ENCODE measurements around the gene USP34. TPM values are rescaled to one million over a fixed set of nuclear protein-coding genes. Genes with fewer than 3 reads are reported as not detected.
"Not testable (repeated sequence)": the region's sequence is repeated elsewhere in the genome, so short reads cannot be mapped to it uniquely, and the experiment has no call there.

Gene USP34
- polyA plus RNA-seq, 3 donors: 114 to 147 (median 141) TPM

DNA sequence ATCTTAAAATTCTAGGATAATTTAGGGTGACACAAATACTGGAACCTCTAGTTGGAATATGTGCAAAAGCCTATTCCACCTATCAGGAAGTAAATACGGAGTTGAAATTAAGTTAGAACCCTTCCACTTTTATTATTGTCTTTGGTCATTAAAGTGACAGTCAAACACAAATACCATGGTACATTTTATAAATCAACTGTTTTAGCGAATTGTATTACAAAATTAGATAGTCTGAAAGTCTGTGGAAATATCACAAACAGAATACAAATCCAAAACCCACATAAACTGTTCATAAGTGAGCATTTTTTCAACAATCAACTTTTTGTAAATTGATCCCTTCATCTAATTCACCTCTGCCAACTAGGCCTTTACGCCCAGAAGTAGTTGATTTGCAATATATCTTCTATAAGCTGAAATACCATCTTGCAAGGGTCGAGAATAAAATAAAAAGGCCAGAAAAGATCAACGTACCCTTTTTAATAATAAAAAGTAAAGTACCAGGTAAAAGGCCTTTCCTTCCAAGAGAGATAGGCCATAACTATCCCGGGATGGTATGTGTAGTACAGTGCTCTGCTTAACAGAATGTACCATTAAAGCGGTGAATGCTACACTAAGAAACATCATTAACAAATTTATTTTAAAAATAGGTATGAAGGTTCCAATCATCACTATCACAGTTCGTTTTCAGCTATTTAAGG lies 1.3 kb downstream of the USP34 start:
- peak in 5 of 11 donors; percentile 12 to 40 (median 27) for DNase-seq (ENCODE audit: extremely low read depth in 1 of 11, low read depth in 9 of 11, low spot score in 4 of 11)

DNA sequence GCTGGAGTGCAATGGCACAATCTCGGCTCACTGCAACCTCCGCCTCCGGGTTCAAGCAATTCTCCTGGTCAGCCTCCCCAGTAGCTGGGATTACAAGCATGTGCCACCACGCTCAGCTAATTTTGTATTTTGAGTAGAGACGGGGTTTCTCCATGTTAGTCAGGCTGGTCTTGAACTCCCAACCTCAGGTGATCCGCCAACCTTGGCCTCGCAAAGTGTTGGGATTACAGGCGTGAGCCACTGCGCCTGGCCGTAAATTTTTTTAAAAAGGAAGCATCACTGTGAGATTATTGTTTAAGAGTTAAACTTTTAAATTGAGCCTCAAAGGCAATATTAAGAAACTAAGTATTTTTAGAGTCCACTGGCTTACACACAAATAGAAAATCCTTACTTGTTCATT lies 2.7 kb downstream of the USP34 start:
- DNase-seq (ENCODE audit: extremely low read depth in 1 of 11, low read depth in 9 of 11, low spot score in 4 of 11): not testable (repeated sequence)

DNA sequence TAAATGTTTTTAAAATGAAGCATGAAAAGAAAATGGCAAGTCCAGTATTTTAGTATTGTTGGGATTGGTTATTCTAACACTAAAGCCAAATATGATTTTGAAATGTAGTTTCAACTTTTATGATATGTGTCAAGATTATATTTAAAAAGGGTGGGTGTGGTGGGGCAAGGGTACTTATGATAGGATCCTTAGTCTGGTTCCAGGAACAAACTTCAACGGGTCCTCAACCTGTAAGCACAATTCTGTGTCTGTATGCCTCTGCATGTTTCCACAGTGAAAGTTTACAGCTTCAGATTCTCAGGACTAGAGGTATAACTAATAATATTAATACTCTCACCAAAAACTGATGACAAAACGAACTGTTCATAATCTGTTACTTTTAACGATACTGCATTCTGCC lies 5.8 kb downstream of the USP34 start:
- DNase-seq (ENCODE audit: extremely low read depth in 1 of 11, low read depth in 9 of 11, low spot score in 4 of 11): no peak

DNA sequence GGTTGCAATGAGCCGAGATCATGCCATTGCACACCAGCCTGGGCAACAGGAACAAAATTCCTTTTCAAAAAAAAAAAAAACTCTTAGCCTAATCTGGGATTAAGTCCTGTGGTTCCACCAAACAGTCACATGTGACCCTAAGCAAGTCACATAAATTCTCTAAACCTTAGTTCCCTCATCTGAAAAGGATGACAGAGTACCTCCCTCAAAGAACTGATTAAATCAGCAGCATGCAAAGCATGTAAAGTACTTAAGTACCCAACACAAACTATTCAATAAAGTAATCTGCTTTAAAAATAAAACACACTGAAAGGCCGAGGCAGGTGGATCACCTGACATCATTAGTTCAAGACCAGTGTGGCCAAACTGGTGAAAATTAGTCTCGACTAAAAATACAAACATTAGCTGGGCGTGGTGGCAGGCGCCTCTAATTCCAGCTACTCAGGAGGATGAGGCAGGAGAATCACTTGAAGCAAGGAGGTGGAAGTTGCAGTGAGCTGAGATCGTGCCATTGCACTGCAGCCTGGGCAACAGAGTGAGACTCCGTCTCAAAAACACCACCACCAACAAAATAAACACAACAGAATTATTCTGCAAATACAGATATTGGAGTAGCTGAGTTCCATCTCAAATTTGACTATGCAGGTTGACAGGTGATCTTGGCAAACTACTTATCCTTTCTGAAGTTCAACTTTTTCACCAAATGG lies 7.0 kb downstream of the USP34 start:
- no peak for DNase-seq (ENCODE audit: extremely low read depth in 1 of 11, low read depth in 9 of 11, low spot score in 4 of 11)

DNA sequence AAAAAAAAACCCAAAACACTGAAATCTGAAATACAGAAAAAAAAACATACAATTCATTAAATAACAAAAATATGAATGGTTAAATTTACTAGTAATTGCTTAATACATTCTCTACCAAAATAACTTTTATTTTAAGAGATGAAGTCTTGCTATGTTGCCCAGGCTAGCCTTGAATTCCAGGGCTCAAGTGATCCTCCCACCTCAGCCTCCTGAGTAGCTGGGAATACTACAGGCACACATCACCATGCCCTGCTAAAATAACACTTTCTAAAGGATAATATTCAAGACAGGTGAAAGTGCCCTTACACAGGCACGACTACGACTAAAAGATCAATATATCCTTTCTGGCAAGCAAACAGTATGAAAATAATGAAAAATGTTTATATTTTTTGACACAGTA lies 9.5 kb downstream of the USP34 start:
- no peak for DNase-seq (ENCODE audit: extremely low read depth in 1 of 11, low read depth in 9 of 11, low spot score in 4 of 11)

DNA sequence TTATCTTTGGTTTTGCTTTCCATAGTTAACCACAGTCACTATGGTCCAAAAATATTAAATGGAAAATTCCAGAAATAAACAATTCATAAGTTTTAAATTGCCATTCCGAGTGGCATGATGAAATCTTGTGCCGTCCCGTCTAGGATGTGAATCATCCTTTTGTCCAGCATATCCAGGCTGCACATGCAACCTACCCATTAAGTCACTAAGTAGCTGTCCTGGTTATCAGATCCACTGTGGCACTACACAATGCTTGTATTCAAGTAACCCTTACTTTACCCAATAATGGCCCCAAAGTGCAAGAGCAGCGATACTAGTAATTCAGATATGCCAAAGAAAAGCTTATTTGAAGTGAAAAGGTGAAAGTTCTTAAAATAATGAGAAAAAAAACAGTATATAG lies 10.7 kb downstream of the USP34 start:
- DNase-seq (ENCODE audit: extremely low read depth in 1 of 11, low read depth in 9 of 11, low spot score in 4 of 11): no peak

DNA sequence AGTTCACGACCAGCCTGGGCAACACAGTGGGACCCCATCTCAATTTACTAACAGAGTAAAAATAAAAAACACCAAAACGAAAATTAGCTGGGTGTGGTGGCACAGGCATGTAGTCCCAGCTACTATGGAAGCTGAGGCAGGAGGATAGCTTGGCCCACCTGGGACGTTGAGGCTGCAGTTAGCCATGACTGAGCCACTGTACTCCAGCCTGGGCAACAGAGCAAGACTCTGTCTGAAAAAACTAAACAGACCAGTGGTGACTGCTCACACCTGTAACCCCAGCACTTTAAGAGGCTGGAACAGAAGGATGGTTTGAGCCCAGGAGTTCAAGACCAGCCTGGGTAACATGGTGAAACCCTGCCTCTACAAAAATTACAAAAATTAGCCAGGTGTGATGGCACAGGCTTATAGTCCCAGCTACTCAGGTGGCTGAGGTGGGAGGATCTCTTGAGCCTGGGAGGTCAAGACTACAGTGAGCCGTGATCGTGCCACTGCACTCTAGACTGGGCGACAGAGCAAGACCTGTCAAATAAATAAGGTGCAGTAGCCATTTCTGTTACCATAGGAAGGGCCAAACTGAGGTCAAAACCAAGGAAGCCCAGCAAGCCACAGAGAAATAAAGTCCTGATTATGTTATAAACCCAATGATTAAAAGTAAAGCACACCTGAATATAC lies 14.0 kb downstream of the USP34 start:
- no peak for DNase-seq (ENCODE audit: extremely low read depth in 1 of 11, low read depth in 9 of 11, low spot score in 4 of 11)

DNA sequence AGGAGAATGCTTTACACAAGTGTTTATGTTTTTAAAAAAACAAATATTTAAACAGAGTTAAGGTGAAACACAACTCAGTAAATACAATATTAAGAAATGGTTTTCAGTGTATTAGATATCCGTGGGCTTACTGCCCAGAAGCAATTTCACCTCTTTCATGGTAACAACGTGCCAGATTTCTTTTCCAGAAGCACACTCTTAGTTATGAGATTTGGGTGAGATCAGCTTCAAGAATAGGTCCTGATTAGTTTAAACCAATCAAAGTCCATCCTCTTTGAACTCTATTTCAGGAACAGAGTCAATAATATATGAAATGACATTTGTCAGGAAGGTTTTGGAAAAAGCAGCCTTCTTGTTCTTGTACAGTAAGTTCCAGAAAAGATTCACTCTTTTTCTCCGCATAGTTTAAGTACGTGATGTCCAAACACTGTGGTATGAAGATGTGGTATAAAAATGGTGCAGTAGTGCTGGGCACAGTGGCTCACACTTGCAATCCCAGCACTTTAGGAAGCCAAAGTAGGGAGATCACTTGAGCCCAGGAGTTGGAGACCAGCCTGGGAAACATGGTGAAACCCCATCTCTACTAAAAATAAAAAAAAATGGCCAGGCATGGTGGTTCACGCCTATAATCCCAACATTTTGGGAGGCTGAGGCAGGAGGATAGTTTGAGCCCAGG lies 14.7 kb downstream of the USP34 start:
- DNase-seq (ENCODE audit: extremely low read depth in 1 of 11, low read depth in 9 of 11, low spot score in 4 of 11): no peak

DNA sequence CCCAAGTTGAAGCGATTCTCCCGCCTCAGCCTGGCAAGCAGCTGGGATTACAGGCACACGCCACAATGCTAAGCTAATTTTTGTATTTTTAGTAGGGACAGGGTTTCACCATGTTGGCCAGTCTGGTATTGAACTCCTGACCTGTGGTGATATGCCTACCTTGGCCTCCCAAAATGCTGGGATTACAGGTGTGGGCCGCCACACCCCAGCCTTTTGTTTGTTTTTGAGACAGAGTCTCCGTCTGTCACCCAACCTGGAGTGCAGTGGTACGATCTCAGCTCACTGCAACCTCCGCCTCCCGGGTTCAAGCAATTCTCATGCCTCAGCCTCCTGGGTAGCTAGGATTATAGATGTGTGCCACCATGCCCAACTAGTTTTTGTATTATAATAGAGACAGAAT lies 15.9 kb downstream of the USP34 start:
- DNase-seq (ENCODE audit: extremely low read depth in 1 of 11, low read depth in 9 of 11, low spot score in 4 of 11): not testable (repeated sequence)

DNA sequence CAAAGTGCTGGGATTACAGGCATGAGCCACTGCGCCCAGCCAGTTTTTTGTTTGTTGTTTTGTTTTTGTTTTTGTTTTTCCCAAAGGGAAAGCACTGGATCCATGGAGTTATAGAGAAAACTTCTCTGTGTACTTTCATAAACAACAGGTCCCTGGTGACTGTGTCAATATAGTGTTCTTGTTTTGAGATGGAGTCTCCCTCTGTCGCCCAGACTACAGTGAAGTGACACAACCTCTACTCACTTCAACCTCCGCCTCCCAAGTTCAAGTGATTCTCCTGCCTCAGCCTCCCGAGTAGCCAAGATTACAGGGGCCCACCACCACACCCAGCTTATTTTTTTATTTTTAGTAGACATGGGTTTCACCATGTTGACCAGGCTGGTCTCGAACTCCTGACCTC lies 16.5 kb downstream of the USP34 start:
- no peak for DNase-seq (ENCODE audit: extremely low read depth in 1 of 11, low read depth in 9 of 11, low spot score in 4 of 11)

DNA sequence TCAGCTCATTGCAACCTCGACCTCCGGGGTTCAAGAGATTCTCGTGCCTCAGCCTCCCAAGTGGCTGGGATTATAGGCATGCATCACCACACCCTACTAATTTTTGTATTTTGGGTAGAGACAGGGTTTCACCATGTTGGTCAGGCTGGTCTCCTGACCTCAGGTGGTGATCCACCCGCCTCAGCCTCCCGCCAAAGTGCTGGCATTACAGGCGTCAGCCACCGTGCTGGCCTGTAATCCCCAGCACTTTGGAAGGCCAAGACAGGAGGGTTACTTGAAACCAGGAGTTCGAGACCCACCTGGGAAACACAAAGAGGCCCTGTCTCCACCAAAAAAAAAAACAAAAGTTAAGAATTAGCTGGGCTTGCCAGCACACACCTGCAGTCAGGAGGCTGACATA lies 18.5 kb downstream of the USP34 start:
- DNase-seq (ENCODE audit: extremely low read depth in 1 of 11, low read depth in 9 of 11, low spot score in 4 of 11): no peak

DNA sequence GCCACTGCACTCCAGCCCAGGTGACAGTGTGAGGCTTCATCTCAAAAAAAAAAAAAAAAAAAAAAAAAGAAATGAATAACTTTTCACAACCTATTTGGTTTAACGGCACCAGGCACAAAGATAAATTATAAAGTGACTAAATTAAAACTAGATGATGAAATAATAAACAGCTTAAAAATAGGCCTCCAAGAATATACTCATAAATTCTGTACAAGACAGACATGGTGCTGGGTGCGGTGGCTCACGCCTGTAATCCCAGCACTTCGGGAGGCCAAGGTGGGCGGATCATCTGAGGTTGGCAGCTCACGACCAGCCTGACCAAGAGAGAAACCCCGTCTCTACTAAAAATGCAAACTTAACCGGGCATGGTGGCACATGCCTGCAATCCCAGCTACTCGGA lies 19.7 kb downstream of the USP34 start:
- no peak for DNase-seq (ENCODE audit: extremely low read depth in 1 of 11, low read depth in 9 of 11, low spot score in 4 of 11)

DNA sequence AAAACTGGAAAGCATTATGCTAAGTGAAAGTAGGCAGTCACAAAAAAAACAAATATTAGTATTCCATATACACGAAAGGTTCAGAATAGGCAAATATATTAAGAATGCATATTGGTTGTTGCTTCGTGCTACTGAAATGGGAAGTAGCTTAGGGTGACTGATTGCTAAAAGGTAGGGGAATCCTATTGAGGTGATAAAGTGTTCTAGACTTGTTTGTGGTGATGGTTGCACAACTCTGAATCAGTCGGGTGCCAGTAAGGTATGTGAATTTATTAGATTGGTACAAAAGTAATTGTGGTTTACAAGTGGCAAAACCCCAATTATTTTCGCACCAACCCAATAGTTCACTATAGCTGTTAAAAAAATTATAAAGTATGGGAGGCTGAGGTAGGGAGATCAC lies 20.7 kb downstream of the USP34 start:
- DNase-seq (ENCODE audit: extremely low read depth in 1 of 11, low read depth in 9 of 11, low spot score in 4 of 11): no peak

DNA sequence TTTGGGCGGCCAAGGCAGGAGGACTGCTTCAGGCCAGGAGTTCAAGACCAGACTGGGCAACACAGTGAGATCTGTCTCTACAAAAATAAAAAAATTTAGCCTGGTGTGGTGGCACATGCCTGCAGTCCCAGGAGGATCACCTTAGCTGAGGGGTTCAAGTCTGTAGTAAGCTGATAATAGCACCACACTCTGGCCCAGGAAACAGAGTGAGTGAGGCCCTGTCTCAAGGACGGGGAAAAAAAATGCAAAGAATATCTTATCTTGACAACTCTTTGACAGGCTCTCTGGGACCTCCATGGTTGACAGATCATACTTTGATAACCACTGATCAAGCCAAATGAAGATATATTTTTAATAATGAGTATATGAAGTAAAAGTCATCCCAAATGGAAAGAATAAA lies 22.7 kb downstream of the USP34 start:
- DNase-seq (ENCODE audit: extremely low read depth in 1 of 11, low read depth in 9 of 11, low spot score in 4 of 11): no peak

DNA sequence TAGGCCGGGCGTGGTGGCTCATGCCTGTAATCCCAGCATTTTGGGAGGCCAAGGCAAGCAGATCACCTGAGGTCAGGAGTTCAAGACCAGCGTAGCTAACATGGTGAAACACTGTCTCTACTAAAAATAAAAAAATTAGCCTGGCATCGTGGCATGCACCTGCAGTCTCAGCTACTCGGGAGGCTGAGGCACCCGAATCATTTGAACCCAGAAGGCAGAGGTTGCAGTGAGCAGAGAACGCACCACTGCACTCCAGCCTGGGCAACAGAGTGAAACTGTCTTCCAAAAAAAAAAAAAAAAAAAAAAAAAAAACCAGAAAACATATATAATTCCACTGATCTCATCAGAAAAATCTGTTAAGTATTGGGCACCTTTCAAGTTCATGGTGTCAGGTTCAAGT lies 23.9 kb downstream of the USP34 start:
- DNase-seq (ENCODE audit: extremely low read depth in 1 of 11, low read depth in 9 of 11, low spot score in 4 of 11): not testable (repeated sequence)

DNA sequence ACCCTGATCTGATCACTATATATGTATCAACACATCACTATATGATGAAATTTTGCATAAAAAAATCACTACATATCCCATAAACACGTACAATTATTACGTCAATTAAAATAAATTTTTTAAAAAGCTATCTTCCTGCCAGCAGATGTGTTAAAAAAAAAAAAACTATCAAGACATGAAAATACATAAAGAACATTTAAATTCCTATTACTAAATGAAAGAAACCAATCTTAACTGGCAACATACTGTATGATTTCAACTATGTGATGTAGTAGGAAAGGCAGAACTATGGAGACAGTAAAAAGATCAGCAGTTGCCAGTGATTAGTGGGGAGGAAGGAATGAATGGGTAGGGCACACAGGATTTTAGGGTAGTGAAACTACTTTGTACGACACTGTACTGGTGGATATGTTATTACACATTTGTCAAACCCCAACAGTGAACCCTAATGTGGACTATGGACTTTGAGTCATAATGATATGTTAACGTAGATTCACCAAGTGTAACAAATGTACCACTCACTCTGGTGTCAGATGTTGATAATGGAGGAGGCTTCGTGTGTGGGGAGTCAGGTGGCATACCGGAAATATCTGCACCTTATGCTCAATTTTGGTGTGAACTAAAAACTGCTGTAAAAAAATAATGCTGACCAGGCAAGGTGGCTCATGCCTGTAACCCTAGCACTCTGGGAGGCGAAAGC lies 27.4 kb downstream of the USP34 start:
- DNase-seq (ENCODE audit: extremely low read depth in 1 of 11, low read depth in 9 of 11, low spot score in 4 of 11): no peak

DNA sequence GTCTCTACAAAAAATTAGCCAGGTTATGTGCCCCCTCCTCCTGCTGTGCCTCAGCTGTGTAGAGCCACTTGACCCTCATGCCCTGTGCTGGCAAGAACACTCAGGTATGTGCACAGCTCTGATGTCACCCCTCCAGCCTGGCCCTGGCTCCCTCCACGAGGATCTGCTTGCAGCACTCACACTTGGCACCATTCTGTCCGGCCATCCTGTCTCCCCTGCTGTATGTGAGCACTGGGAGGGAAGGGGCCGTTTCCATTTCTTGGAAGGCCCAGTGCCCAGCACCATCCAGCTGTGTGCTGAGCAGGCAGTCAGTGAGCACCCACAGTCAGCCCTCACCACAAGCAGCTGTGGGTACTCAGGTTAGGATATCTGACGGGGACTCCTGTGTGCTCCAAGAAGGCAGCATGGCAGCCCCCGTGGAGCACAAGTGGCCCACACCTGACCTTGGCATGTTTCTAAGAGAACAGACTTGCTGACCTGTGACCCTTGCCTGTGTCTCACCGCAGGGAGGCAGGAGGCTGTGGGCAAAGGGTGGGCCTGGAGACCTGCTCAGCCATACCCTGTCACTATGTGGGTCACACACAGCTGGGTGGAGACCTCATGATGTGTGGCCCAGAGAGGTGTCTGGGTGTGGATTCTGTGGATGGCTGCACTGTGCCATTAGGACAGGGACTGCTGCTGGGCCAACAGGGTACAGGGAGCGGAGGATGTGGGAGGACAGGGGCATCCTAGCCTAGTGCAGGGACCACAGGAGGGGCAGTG lies 31.5 kb downstream of the USP34 start:
- no peak for DNase-seq (ENCODE audit: extremely low read depth in 1 of 11, low read depth in 9 of 11, low spot score in 4 of 11)

DNA sequence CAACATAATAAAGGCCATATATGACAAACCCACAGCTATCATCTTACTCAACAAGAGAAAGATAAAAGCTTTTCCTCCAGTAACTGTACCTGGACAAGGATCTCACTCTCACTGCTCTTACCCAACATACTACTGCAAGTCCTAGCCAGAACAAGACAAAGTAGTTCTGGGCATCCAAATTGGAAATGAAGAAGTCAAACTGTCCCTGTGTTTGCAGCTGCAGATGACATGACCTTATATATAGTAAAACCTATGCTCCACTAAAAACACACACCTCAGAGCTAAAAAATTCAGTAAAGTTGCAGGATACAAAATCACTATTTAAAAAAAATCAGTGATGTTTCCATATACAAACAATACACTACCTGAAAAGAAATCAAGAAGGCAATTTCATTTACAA lies 32.2 kb downstream of the USP34 start:
- DNase-seq (ENCODE audit: extremely low read depth in 1 of 11, low read depth in 9 of 11, low spot score in 4 of 11): no peak

DNA sequence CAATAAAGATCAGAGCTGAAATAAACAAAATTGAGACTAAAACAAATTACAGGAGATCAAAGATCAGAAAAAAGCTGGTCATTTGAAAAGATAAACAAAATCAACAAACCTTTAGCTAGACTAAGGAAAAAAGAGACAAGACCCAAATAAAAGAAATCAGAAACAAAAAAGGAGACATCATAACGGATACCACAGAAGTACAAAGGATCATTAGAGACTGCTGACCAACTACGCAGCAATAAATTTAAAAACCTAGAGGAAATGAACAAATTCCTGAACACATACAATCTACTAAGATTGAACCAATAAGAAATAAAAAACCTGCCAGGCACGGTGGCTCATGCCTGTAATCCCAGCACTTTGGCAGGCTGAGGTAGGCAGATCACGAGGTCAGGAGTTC lies 33.7 kb downstream of the USP34 start:
- no peak for DNase-seq (ENCODE audit: extremely low read depth in 1 of 11, low read depth in 9 of 11, low spot score in 4 of 11)

All from renal cortex interstitium (tissue), 11 donors.